ENCODE data around the gene FBXL16. TPM values are rescaled to one million over a fixed set of nuclear protein-coding genes. Genes with fewer than 3 reads are reported as not detected.

FBXL16 gene
- total and polyA plus RNA-seq, 9 of the 15 experiments (the other 6 are each of a cell fraction or from before 2014, with no cell fraction given), result 0.21 to 8.2 (median 1.7) TPM

GRCh38 chr16:722835-723633, 17.4 kb upstream of the FBXL16 start:
- POLR2A ChIA-PET, result interaction anchor here (0.6 to 4.5 kb wide), 3 partner anchors 14 to 370 kb away, joined by 3 to 25 read pairs (median 3); no protein-coding TSS in a partner anchor
- peak overlapping the region; percentile 100; the same call in 1 of the 2 replicates for H3K4me3 ChIP-seq
- BruUV-seq (replicated peaks), result no TSS peak
- peak overlapping the region; percentile 90 for H3K4me2 ChIP-seq (ENCODE audit: insufficient read depth, low read length)
- H4K20me1 ChIP-seq (replicated peaks; ENCODE audit: control insufficient read depth, insufficient read depth, low read length), result no peaks in the 10 kb centered on the region; the same call in 1 of the 2 replicates
- peaks cover 50% of the 10 kb centered on the region for H3K79me2 ChIP-seq (ENCODE audit: control insufficient read depth, insufficient read depth, low read length)
- peaks cover 14 to 96% of the 10 kb centered on the region in 2 experiments; a peak in 4 of 5 replicates for H3K4me1 ChIP-seq (replicated peaks in 1 of 2; ENCODE audit: control insufficient read depth in 2 of 2, insufficient read depth in 2 of 2, low read length in 2 of 2)
- peaks cover 3% of the 10 kb centered on the region for H3K9me1 ChIP-seq (ENCODE audit: control insufficient read depth, insufficient read depth, low read length)
- in situ Hi-C loops (cut with MboI), result no loop called here
- DNase-seq (ENCODE audit: extremely low read depth in 1 of 4, low spot score in 3 of 4) (peak in 1 of 4 experiments; percentile 35), ATAC-seq (no peak), FAIRE-seq (no peak)
- WGBS (ENCODE audit: insufficient coverage, low coverage, missing lambda C conversion rate), result 81% methylated on average over 15 of the region's 24 CpGs
- no peak overlapping the region for H2AFZ ChIP-seq (ENCODE audit: low read depth, low read length)
- no peaks in the 10 kb centered on the region for H3K9me3 ChIP-seq (replicated peaks; ENCODE audit: control insufficient read depth, insufficient read depth, low read depth, low read length)
- peaks cover 23% of the 10 kb centered on the region; the same call in 2 of the 3 replicates for H3K36me3 ChIP-seq (ENCODE audit: control insufficient read depth, insufficient read depth, low read length)
- H3K27ac ChIP-seq (ENCODE audit: extremely low read depth, low read depth, low read length), result no peak overlapping the region
- intact Hi-C loops (cut with micrococcal nuclease), result no loop called here
- CTCF ChIA-PET (ENCODE audit: low intra/inter-chr PET ratio), result no interaction called here
- H3K27me3 ChIP-seq (ENCODE audit: control insufficient read depth in 2 of 2, insufficient read depth in 2 of 2, low read length in 2 of 2), result no peaks in the 10 kb centered on the region
- H3K9ac ChIP-seq (ENCODE audit: insufficient read depth in 1 of 2, low read depth in 2 of 2, low read length in 2 of 2), result peak overlapping the region; percentile 96 to 99; a peak in 3 of 4 replicates
- TF ChIP-seq DACH1 (IDR thresholded peaks at IDR 0.05; ENCODE audit: partially characterized antibody), result no peak
- peak; percentile 39; the same call in 1 of the 2 replicates for TF ChIP-seq CBX1 (IDR thresholded peaks at IDR 0.05; ENCODE audit: low read depth)
- TF ChIP-seq NFE2 (IDR thresholded peaks at IDR 0.05; ENCODE audit: low read depth), result peak; percentile 37
- TF ChIP-seq CUX1 (CRISPR knock-in tag; IDR thresholded peaks at IDR 0.05), result no peak
- peak in 1 of 2 experiments; percentile 36; a peak in 1 of 4 replicates for TF ChIP-seq MAZ (CRISPR knock-in tag; conservative IDR thresholded peaks at IDR 0.05 in 1 of 2, IDR thresholded peaks at IDR 0.05 in 1 of 2)
- TF ChIP-seq ZNF316 (IDR thresholded peaks at IDR 0.05), result peak; percentile 78
- TF ChIP-seq, protein P1, sequence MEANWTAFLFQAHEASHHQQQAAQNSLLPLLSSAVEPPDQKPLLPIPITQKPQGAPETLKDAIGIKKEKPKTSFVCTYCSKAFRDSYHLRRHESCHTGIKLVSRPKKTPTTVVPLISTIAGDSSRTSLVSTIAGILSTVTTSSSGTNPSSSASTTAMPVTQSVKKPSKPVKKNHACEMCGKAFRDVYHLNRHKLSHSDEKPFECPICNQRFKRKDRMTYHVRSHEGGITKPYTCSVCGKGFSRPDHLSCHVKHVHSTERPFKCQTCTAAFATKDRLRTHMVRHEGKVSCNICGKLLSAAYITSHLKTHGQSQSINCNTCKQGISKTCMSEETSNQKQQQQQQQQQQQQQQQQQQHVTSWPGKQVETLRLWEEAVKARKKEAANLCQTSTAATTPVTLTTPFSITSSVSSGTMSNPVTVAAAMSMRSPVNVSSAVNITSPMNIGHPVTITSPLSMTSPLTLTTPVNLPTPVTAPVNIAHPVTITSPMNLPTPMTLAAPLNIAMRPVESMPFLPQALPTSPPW (CRISPR knock-in tag; IDR thresholded peaks at IDR 0.05), result peak; percentile 18; the same call in 1 of the 2 replicates
- peak; percentile 69 for TF ChIP-seq RBM25 (IDR thresholded peaks at IDR 0.05; ENCODE audit: low read depth, low read length, severe bottlenecking)
- no peak for TF ChIP-seq HEY1 (CRISPR knock-in tag; IDR thresholded peaks at IDR 0.05; ENCODE audit: borderline replicate concordance)
- no peak for TF ChIP-seq NFATC3 (IDR thresholded peaks at IDR 0.05)
- TF ChIP-seq ZFP36 (IDR thresholded peaks at IDR 0.05; ENCODE audit: low read depth, low read length, partially characterized antibody), result no peak
- TF ChIP-seq, protein P2, sequence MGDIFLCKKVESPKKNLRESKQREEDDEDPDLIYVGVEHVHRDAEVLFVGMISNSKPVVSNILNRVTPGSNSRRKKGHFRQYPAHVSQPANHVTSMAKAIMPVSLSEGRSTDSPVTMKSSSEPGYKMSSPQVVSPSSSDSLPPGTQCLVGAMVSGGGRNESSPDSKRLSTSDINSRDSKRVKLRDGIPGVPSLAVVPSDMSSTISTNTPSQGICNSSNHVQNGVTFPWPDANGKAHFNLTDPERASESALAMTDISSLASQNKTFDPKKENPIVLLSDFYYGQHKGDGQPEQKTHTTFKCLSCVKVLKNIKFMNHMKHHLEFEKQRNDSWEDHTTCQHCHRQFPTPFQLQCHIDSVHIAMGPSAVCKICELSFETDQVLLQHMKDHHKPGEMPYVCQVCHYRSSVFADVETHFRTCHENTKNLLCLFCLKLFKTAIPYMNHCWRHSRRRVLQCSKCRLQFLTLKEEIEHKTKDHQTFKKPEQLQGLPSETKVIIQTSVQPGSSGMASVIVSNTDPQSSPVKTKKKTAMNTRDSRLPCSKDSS (IDR thresholded peaks at IDR 0.05; ENCODE audit: low read depth, partially characterized antibody), result no peak
- TF ChIP-seq CBFA2T3 (IDR thresholded peaks at IDR 0.05), result no peak
- no peak for TF ChIP-seq LARP7 (IDR thresholded peaks at IDR 0.05)

Data from K562 (cell line).